ENCODE measurements around the gene KRTAP5-2.
"Not testable (repeated sequence)": the region's sequence is repeated elsewhere in the genome, so short reads cannot be mapped to it uniquely, and the experiment has no call there.

The KRTAP5-2 gene

GRCh38 chr11:1625541-1625940 lies 27.4 kb upstream of the KRTAP5-2 start:
- DNase-seq, result no peak

DNA sequence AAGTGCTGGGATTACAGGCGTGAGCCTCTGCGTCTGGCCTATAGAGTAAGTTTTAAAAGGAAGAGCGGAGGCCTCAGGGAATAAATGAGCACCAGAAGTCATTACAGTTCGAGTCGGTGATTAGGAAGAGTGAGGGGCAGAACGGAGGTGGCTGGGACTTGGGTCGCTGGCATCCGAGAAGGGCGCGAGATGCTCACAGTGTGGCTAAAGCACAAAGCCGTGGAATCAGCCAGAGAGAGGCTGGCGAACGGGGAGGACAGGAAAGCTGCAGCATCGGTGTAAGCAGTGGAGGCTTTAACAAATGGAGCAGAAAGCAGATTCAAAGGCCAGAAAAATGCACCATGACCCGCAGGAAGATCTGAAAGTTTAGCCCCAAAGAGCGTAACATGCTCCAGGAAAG lies 26.5 kb upstream of the KRTAP5-2 start:
- DNase-seq, result no peak

GRCh38 chr11:1623716-1624115 lies 25.6 kb upstream of the KRTAP5-2 start:
- DNase-seq, result no peak

- no peak for DNase-seq
Observed at GRCh38 chr11:1622086-1622485, 24.0 kb upstream of the KRTAP5-2 start, which contains the start of gene KRTAP5-4. TSS of gene KRTAP5-4 (minus strand) at chr11:1622138. CDS start at chr11:1622093, 45 bp downstream.

DNA sequence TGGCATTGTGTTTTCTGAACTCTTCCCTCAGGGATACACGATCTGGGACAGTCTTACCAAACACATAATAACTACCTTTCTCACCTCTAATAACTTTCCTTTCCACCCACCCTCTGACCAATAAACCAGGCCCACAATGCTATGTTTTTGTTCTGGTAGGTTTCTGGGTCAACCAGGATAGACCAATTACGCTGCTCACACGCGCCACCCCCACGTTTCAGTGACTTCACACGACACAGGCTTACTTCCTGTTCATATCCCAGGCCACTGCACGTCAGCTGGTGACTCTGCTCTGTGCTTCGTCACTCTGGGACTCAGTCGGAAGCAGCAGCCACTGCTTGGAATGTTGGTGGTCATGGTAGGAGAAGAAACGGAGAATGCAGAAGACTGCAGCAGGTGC lies 21.4 kb upstream of the KRTAP5-2 start:
- DNase-seq, result no peak

DNA sequence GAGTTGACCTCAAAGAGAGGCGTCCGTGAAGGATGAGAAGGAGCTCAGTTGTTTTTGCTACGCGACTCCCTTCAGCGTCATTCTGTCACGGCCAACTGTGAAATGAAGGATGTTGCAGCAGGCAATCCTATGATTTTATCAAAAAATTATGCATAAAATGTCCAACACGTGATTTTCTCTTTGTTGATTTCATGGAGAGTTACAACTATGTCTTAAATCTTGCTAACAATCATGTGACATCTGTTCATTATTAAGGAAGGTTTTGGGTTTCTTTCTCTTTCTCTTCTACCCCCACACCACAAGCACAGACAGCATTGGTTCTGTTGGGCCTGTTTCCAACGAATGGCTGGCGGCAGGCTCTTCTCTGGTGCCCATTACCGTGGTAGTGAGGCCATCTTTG lies 20.1 kb upstream of the KRTAP5-2 start:
- DNase-seq, result no peak

DNA sequence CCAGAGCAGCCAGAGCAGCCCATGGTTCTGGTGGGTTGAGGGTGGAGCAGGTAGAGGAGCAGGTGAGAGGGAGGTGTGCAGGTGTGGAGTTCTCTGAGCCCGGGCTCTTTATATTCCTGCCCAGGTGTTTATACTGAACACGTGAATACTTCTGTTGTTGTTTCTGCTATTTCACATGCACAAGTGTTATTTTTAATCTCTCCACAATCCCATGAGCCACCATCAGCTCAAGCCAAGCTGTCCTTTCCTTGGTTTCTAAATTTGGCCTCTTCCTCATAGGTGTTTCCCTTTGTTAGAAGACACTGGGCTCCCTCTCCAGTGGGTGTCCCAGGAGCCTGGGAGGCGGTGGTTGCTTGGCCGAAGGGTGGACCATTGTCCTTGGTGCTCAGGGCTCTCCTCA lies 10.3 kb upstream of the KRTAP5-2 start, which contains the start of gene KRTAP5-3:
Gene KRTAP5-3 (minus strand): TSS at position 101 of the 400 bp plus-strand sequence. CDS start 78 bp downstream, at position 23.
- no peak for DNase-seq

DNA sequence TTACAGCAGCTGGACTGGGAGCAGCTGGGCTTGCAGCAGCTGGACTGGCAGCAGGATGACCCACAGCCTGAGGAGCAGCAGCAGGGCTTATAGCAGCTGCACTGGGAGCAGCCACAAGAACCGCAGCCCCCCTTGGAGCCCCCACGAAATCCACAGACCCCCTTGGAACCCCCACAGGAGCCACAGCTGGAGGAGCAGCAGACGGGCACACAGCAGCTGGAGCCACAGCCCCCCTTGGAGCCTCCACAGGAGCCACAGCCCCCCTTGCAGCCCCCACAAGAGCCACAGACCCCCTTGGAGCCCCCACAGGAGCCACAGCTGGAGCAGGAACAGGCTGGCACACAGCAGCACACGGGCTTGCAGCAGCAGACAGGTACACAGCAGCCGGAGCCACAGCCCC lies 9.8 kb upstream of the KRTAP5-2 start:
- not testable (repeated sequence) for DNase-seq

GRCh38 chr11:1607156-1607845 lies 9.2 kb upstream of the KRTAP5-2 start:
- DNase-seq, result not testable (repeated sequence)

DNA sequence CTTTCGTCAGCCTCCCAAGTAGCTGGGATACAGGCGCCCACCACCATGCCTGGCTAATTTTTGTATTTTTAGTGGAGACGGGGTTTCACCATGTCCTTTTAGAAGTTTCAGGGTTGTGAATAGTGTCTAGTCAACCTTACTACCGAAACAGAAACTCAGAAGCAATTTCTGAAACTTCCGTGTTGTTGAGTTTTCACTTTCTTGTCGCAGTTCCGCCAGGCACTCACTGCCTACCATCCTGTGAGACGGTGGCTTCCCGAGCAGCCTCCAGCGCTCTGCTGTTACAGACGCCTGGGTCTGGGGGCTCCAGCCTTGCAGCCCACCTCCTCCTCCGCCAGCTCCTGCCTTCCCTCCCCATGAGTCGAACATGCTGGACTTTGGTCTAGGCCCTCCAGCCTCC lies 7.8 kb upstream of the KRTAP5-2 start:
- not testable (repeated sequence) for DNase-seq

- no peak for DNase-seq
Observed at GRCh38 chr11:1604711-1605110, 6.6 kb upstream of the KRTAP5-2 start.

GRCh38 chr11:1604181-1604580 lies 6.1 kb upstream of the KRTAP5-2 start:
- no peak for DNase-seq

DNA sequence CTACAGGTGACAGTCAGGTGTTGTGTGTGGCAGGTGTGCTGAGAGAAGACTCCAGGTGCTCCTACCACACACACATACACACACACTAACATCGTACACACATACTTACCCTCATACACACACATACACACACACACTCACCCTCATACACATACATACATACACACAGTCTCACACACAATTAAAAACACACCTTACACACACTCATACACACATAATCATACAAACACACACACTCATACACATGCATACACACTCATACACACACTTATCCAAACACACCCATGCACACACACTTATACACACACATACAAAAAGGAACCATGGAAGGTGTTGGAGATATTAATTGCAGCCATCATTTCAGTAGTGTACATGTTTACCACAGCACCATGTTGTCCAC lies 5.5 kb upstream of the KRTAP5-2 start:
- DNase-seq, result no peak

- not testable (repeated sequence) for DNase-seq
Observed at GRCh38 chr11:1601663-1602062, 3.6 kb upstream of the KRTAP5-2 start.

DNA sequence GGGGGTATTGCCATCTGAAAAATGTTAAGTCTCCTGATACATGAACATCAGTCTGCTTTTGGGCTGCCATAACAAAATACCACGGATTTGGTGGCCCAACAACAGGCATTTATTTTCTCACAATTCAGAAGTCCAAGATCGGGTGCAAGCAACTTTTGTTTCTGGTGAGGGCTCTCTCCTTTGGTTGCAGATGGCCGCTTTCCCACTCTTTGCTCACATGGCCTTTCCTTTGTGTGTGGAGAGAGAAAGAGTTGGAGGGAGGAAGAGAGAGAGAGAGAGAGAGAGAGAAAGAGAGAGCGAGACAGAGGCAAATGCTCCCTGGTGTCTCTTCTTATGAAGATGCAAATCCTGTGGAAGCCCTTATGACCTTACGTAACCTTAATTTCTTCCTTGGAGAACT lies 2.5 kb upstream of the KRTAP5-2 start:
- DNase-seq, result no peak

- no peak for DNase-seq
Observed at GRCh38 chr11:1598816-1599215, 722 bp upstream of the KRTAP5-2 start.

GRCh38 chr11:1598406-1598805 lies 312 bp upstream of the KRTAP5-2 start:
- not testable (repeated sequence) for DNase-seq

DNA sequence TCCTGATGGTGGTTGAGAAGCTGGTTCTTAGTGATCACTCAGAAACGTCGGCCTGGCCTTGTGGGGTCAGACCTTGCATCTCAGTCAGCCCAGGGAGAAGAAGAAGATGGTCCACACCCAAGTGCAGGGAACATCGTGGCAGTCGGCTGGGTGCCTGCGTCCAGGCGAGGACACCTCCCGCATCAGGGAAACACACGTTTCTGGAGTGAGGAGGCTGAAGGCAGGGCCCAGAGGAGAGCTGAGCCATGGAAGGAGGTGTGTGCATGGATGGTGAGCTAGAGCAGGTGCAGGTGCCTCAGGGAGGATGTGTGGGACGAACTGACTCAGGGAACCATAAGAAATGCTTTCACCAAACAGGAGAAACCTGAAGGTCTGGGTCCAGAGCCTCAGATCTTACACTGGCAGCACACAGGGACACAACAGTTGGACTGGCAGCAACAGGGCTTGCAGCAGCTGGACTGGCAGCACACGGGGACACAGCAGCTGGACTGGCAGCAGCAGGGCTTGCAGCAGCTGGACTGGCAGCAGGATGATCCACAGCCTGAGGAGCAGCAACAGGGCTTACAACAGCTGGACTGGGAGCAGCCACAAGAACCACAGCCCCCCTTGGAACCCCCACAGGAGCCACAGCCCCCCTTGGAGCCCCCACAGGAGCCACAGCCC lies 632 bp downstream of the KRTAP5-2 start:
- DNase-seq, result no peak

DNA sequence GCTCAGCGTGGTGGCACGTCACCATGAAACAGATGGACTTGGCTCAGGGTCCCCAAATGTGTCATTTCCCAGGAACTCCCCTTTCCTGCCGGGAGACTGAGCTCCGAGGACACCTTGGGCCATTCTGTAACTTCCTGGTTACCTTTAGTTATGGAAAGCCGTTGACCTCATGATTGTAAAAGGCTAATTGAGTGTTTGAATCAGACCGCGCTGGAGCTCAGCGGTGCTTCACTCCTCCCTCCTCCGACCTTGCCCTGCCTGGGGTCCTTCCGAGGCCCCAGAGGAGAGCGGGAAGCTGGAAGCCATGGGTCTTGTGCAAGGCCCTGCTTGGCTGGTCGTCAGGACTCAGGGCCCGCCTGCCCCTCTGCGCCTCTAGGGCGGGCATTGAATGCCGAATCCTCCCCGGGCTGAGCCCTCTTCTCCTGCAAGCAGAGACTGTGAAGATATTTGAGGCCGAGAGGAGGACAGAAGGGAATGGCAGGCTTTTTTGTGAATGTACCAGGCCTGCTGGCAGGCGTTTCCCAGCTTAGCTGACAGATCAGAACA lies 1.4 kb downstream of the KRTAP5-2 start:
- DNase-seq, result not testable (repeated sequence)

- DNase-seq, result not testable (repeated sequence)
Observed at GRCh38 chr11:1595994-1596575, 2.0 kb downstream of the KRTAP5-2 start.

DNA sequence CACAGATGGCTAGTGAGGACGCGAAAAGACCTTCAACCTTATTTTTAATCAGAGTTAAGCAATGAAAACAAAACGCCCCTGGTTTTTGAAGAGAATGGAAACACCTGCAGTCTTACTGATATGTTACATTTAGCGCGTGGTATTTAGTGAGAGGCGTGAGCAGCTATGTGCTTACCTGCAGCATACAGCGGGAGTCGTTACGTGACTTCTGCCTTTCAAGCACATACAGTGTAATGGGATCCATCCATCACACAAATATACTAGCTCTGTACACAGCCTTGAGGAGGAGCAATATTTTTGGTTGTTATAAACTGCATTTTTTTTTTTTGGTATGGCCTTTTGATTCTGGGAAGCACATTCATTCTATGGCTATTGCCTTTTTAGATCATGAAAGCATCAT lies 5.5 kb downstream of the KRTAP5-2 start:
- DNase-seq, result no peak

DNA sequence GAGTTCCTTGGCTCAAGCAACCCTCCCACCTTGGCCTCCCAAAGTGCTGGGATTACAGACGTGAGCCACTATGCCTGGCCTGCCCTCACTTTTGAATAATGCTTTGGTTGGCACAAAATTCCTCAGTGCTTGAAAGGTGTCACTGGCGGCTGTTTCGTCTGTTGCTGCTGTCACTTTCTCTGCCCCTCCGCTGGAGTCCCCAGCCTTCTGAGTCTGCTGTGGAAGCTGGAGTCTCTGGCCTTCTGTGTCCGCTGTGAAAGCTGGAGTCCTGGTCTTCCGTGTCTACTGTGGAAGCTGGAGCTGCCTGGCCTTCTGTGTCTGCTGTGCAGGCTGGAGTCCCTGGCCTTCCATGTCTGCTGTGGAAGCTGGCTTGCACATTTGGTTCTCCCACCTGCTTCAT lies 8.1 kb downstream of the KRTAP5-2 start:
- DNase-seq, result no peak

- DNase-seq, result not testable (repeated sequence)
Observed at GRCh38 chr11:1589191-1589963, 8.7 kb downstream of the KRTAP5-2 start.

All from NCI-H1694 (cell line).